CD4-positive, alpha-beta T cell (primary cell): ENCODE data around the gene HDLBP. TPM values are rescaled to one million over a fixed set of nuclear protein-coding genes. Genes with fewer than 3 reads are reported as not detected.

ENCODE experiments used
- ATAC-seq: fragments of 200-7000 bp; cut with Tn5 transposase; one replicate; pipeline ENCODE4 v1.10.0; 2022; ENCODE audit warnings: mild to moderate bottlenecking; ENCODE audit not compliant: poor library complexity
- CTCF ChIA-PET: fragments of 350-600 bp; sonication (Branson Sonifier 250); formaldehyde crosslinking; loops from one replicate; lab custom pipeline; 2021; ENCODE audit warnings: antibody characterized with exemption, inconsistent platforms; lab: Charles Lee
- POLR2A ChIA-PET: fragments of 350-600 bp; sonication (Branson Sonifier 250); formaldehyde crosslinking; loops from one replicate; lab custom pipeline; 2021; ENCODE audit warnings: antibody characterized with exemption, inconsistent platforms; lab: Charles Lee
- DNase-seq, 14 experiments: peaks; one replicate each; pipeline ENCODE4 v3.0.0-alpha.2; 2013 to 2020; ENCODE audit warnings: mixed read lengths in 2 of 14
- H3K27ac ChIP-seq, 2 donors: one replicate each; pipeline versions ENCODE4 v1.5.1 to v1.7.0; 2013; ENCODE audit warnings: low read length in 2 of 2, low read depth in 1 of 2, mild to moderate bottlenecking in 1 of 2
- H3K27me3 ChIP-seq, 2 experiments: 1 replicate in 1 of 2; 2 replicates in 1 of 2; pipeline versions ENCODE4 v1.6.1 to v1.7.0; 2013; ENCODE audit warnings: low read length in 2 of 2, control low read depth in 1 of 2, mild to moderate bottlenecking in 1 of 2, moderate library complexity in 1 of 2; ENCODE audit not compliant: insufficient read depth in 2 of 2, control insufficient read depth in 1 of 2
- H3K36me3 ChIP-seq: one replicate; pipeline ENCODE4 v1.6.1; 2013; ENCODE audit warnings: low read length, control low read depth; ENCODE audit not compliant: insufficient read depth
- H3K4me1 ChIP-seq: one replicate; pipeline ENCODE4 v1.6.1; 2013; ENCODE audit warnings: low read length, control low read depth; ENCODE audit not compliant: insufficient read depth
- H3K4me3 ChIP-seq: one replicate; pipeline ENCODE4 v1.5.1; 2013; ENCODE audit warnings: mild to moderate bottlenecking, low read length, moderate library complexity
- H3K9me3 ChIP-seq, 2 experiments: 1 replicate in 1 of 2; 2 replicates in 1 of 2; pipeline versions ENCODE4 v1.6.1 to v1.7.0; 2013; ENCODE audit warnings: low read length in 2 of 2, mild to moderate bottlenecking in 2 of 2, control low read depth in 1 of 2, moderate library complexity in 1 of 2; ENCODE audit not compliant: control insufficient read depth in 1 of 2, insufficient read depth in 1 of 2
- H3K27ac Mint-ChIP-seq: one replicate; pipeline ENCODE4 v1.8.0; 2020; ENCODE audit warnings: mixed read lengths
- H3K27me3 Mint-ChIP-seq: one replicate; pipeline ENCODE4 v1.8.0; 2021; ENCODE audit warnings: mixed read lengths
- H3K36me3 Mint-ChIP-seq: one replicate; pipeline ENCODE4 v1.8.0; 2021; ENCODE audit warnings: low read depth, mixed read lengths
- H3K4me1 Mint-ChIP-seq: one replicate; pipeline ENCODE4 v1.8.0; 2021; ENCODE audit warnings: low read depth, mixed read lengths
- H3K4me3 Mint-ChIP-seq: one replicate; pipeline ENCODE4 v1.8.0; 2020; ENCODE audit warnings: mild to moderate bottlenecking, mixed read lengths
- H3K9me3 Mint-ChIP-seq: one replicate; pipeline ENCODE4 v1.8.0; 2020; ENCODE audit warnings: mixed read lengths
- CTCF ChIP-seq: fragments of 200-600 bp; IDR thresholded peaks from one replicate; pipeline ENCODE4 v1.8.0; 2022; ENCODE audit warnings: antibody characterized with exemption, mild to moderate bottlenecking
- intact Hi-C, 2 experiments: fragments of 100-400 bp; cut with DNase I in 1 of 2; cut with micrococcal nuclease in 1 of 2; formaldehyde crosslinking; loops; one replicate each; pipeline versions ENCODE4 v1.15.1 to v1.9.0; 2023 to 2025; cut with DNase I, micrococcal nuclease
- total RNA-seq, 174 experiments: library from RNA in 2 of 174; stranded (reverse) in 2 of 174; gene quantifications; one replicate each; pipeline ENCODE4 v1.2.3 and lab custom pipeline; 2021 to 2026

HDLBP gene
- total RNA-seq, 2 experiments from 2014 or later, result 82.0 to 97.9 TPM

GRCh38 chr2:241227594-241227993 is 87.9 kb downstream of the HDLBP start:
- no peaks in the 10 kb centered on the region for H3K4me1 Mint-ChIP-seq
- no peaks in the 10 kb centered on the region for H3K27me3 ChIP-seq
- H3K9me3 Mint-ChIP-seq, result no peaks in the 10 kb centered on the region
- H3K4me3 Mint-ChIP-seq, result no peak overlapping the region
- H3K36me3 ChIP-seq, result peaks cover 47% of the 10 kb centered on the region
- no peak overlapping the region for H3K27ac ChIP-seq
- intact Hi-C loops, result no loop called here
- no peaks in the 10 kb centered on the region for H3K27me3 Mint-ChIP-seq
- CTCF ChIA-PET, result no interaction called here
- DNase-seq, result no peak
- H3K9me3 ChIP-seq, result peaks cover 0 to 10% of the 10 kb centered on the region in 2 experiments
- H3K36me3 Mint-ChIP-seq, result peaks cover 47% of the 10 kb centered on the region
- no peak overlapping the region for H3K4me3 ChIP-seq
- H3K4me1 ChIP-seq, result peaks cover 3% of the 10 kb centered on the region
- POLR2A ChIA-PET, result no interaction called here
- H3K27ac Mint-ChIP-seq, result no peak overlapping the region
- no peak for TF ChIP-seq CTCF
- no peak for ATAC-seq

- Mint-ChIP-seq H3K27me3 (no peaks in the 10 kb centered on the region), H3K4me3 (no peak overlapping the region), H3K9me3 (no peaks in the 10 kb centered on the region), H3K36me3 (peaks cover 41% of the 10 kb centered on the region), H3K4me1 (no peaks in the 10 kb centered on the region), H3K27ac (no peak overlapping the region)
- CTCF ChIA-PET, result no interaction called here
- TF ChIP-seq CTCF, result no peak
- intact Hi-C loops, result no loop called here
- ATAC-seq (no peak), DNase-seq (no peak)
- no peak overlapping the region for H3K27ac ChIP-seq
- peaks cover 0 to 10% of the 10 kb centered on the region in 2 experiments for H3K9me3 ChIP-seq
- H3K27me3 ChIP-seq, result no peaks in the 10 kb centered on the region
- H3K4me1 ChIP-seq, result peaks cover 3% of the 10 kb centered on the region
- POLR2A ChIA-PET, result no interaction called here
- H3K4me3 ChIP-seq, result no peak overlapping the region
- peaks cover 41% of the 10 kb centered on the region for H3K36me3 ChIP-seq
Measured at GRCh38 chr2:241226723-241227572, 88.5 kb downstream of the HDLBP start.

GRCh38 chr2:241225983-241226382 is 89.5 kb downstream of the HDLBP start:
- no peak for TF ChIP-seq CTCF
- DNase-seq (no peak), ATAC-seq (no peak)
- Mint-ChIP-seq H3K4me1 (no peaks in the 10 kb centered on the region), H3K4me3 (no peak overlapping the region), H3K27me3 (no peaks in the 10 kb centered on the region), H3K36me3 (peaks cover 32% of the 10 kb centered on the region), H3K9me3 (no peaks in the 10 kb centered on the region), H3K27ac (no peak overlapping the region)
- H3K27me3 ChIP-seq, result no peaks in the 10 kb centered on the region
- no peak overlapping the region for H3K27ac ChIP-seq
- H3K36me3 ChIP-seq, result peaks cover 36% of the 10 kb centered on the region
- peaks cover 3% of the 10 kb centered on the region for H3K4me1 ChIP-seq
- ChIA-PET POLR2A (interaction anchor here (1.0 kb wide), 1 partner anchor 9 kb away, joined by 3 read pairs; no protein-coding TSS in a partner anchor), CTCF (no interaction called here)
- no peak overlapping the region for H3K4me3 ChIP-seq
- intact Hi-C loops, result no loop called here
- H3K9me3 ChIP-seq, result peaks cover 0 to 10% of the 10 kb centered on the region in 2 experiments
